EL (cell line): ENCODE data around the gene PDE9A.
"Not testable (repeated sequence)": the region's sequence is repeated elsewhere in the genome, so short reads cannot be mapped to it uniquely, and the experiment has no call there.

ENCODE experiments used
- DNase-seq: peaks from one replicate; pipeline ENCODE4 v3.0.0-alpha.2; 2016

The PDE9A gene

DNA sequence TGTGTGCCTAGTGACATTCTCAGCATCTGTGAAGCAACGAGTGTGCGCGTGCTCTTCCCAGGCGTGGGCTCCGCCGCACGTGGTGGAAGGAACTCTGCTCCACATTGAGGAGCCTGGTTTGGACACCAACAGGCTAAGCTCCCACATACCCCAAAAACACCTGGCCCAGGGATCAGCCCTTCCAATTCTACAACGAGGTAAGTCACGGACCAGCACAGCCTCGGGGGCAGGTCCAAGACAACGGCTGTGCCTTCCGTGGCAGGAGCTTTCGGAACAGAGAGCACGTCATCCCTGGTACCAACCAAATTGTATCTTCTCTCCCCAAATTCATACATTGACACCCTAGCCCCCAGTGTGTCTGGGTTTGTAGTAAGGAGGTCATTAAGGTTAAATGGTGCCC, 27.2 kb upstream of the PDE9A start:
- DNase-seq: no peak

DNA sequence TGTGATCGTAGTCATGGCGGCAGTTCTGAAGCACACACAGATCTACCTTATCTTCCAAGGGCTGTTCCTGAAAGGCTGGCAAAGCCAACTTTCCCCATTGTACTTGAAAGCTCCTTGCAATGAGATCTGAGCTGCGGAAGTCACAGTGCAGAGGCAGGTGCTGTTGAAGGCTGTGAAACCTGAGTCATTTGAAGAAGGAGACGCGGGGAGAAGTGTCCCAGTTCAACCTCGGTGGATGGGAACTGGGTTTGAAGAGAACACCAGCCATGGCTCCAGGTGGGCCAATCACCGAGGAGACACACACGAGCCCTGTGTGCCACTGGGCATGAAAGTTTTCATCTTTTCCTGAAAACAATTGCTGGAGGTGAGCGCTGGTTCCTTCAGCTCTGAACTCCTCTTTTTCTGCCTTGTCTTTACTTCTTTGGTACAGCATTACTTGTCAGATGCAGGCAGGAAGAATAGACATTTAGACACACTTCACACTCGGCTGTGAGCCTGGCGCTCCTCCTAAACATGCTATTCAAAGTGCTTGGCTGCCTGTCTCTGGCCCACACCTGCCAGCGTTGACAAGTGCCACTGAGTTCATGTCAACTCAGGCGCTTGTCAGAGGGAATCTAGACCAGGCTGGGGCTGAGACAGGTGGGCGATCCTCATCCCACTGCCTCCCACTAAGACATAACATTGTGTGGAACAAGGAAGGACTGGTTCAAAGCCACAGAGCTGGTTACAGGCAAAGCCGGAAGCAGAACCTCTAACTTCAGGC, 25.7 kb upstream of the PDE9A start:
- DNase-seq: no peak

DNA sequence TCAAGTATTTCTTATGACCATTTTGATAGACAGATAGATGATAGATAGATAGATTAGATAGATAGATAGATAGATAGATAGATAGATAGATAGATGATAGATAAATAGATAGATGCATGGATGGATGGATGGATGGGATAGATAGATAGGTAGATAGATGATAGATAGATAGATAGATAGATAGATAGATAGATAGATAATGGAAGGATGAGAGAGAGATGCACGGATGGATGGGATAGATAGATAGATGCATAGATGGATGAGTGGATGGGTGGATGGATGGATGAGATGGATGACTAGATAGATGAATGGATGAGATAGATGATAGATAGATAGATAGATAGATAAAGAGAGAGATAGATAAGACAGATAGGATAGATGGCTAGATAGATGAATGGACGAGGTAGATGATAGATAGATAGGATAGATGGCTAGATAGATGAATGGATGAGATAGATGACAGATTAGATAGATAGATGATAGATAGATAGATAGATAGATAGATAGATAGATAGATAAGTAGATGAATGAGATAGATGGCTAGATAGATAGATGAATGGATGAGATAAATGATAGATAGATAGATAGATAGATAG, 24.9 kb upstream of the PDE9A start:
- DNase-seq: not testable (repeated sequence)

DNA sequence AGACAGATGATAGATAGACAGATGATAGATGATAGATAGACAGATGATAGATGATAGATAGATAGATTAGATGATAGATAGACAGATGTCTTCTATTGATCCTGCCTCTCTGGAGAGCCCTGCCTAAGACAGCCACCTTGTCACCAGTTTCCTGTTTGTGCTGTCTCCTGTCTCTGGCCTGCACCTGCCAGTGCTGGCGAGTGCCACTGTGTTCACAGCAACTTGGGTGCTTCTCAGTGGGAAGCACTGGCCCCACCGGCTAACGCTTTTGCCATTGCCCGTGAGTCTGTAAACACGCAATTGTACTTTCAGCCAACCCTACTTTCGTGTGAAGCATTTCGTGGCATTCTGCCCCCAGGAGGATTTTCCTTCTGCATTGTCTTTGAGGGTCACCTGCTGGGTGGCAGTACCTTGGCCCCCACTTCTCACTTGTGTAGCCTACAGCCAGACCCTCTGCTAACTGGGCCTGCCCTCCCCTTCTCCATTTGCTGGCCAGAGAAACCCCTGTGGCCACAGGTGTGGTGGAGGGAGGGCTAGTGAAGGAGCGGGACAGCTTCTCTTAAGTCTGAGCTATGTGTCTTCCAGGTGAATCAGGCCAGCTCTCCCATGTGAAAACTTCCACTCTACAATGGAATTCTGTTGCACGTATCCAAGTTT, 23.4 kb upstream of the PDE9A start:
- no peak for DNase-seq

DNA sequence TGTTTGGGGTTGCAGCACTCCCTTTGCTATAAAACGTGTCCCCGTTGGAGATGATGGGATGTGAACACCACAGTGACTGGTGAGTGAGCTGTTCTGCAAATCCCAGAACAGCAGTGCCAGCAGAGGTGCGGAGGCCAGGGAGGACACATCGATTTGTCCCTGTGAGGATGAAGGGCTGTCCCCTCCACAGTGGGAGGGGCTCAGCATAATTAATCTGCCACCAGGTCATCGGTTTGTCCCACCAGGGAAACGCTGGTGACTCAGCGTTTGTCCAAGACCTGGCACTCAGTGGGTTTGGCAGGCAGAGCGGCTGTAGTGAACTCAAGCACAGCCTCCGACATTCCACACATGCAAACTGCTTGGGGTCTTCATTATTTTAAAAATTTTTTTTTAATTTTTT, 22.8 kb upstream of the PDE9A start:
- no peak for DNase-seq

DNA sequence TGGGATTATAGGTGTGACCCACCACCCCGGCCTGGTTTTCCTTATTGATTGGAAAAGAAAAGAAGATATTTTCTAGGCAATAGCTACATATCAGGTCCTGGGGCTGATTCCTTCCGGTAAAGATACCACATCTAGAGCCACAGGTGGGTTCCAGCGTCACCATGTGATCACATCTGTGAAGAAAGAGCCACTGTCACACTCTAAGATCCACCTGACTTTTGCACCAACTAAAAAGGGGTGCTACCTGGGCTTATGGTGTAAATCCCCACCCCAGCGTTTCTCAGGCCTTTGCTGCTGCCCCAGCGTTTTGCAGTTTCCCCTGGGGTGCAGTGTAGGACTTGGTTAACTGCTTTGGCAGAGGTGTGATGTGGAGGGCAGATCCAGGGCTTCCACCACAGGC, 22.3 kb upstream of the PDE9A start:
- DNase-seq: no peak

DNA sequence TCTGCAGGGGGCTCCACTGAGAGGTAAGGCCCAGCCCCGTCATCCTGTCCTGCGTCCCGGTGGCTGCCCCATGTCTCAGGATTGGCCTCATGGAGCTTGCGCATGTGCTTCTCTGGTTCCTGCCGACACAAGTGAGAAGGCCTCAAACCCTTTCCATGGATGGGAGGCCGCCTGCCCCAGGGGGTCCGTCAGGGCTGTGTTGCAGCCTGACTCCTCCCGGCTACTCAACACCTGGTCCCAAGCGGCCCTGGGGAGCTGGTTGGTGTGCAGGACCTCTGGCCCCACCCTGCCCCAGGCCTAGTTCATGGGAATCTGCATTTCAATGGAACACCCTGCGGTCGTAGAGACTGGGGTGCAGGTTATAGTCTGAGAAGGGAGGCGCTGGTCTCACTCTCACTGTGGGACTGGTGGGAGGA, 21.1 kb upstream of the PDE9A start:
- DNase-seq: no peak

DNA sequence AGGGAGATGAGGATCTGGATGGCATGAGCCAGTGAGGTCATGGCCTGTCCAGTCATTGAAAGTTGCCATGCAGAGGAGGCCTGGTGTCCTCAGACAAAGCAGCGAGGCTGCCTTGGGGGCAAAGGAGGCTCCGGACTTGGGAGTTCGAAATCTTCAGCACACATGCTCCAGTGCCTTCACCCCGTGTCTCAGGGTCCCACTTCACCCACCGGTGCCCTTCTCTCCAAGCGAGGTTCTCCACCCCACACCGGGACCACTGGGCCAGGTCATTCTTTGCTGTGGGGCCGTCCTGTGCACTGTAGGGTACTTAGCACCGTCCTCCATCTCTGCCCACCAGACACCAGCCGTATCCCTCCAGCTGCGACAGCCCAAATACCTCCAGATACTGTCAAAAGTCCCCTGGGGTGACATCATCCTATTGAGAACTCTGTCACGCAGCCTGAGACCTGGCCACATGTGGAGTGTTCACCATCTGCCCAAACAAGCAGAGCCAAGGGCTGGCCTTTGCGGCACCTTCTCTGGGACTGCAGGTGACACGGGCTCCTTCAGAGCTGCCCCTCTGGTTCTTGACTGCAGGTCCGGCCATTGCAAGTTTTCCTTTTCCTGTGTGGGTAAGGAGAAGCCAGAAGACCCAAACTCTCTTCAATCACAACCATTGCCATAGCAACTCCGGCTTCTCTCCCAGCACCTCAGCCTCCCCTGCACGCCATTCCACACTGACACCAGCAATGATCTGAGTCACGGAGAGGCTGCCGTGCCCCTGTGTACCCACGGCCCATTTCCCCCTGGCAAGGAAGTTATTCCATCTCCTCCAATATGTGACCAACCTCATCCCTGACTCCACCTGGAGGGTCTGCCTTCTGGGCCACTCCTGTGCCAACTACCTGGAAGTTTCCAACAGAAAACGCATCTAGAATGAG, 20.4 kb upstream of the PDE9A start:
- DNase-seq: no peak

DNA sequence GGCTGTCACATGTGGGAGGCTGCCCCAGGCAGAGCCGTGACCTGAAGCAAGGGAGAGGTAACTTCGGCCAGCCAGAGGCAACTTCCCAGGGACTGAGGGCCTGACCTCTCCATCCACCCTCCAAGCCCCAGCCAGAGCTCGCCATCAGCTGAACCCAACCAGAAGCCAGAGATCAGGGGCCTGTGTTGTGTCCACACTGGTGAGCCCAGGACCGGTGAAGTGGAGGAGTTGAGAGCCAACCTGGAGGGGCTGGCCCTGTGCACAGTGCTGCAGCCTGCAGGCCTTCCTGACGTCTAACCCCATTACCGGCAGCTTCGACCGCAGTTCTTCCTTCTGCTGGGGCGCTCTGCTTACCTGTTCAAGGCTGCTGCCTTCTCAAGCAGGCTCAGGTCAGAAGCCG, 19.6 kb upstream of the PDE9A start:
- DNase-seq: no peak

DNA sequence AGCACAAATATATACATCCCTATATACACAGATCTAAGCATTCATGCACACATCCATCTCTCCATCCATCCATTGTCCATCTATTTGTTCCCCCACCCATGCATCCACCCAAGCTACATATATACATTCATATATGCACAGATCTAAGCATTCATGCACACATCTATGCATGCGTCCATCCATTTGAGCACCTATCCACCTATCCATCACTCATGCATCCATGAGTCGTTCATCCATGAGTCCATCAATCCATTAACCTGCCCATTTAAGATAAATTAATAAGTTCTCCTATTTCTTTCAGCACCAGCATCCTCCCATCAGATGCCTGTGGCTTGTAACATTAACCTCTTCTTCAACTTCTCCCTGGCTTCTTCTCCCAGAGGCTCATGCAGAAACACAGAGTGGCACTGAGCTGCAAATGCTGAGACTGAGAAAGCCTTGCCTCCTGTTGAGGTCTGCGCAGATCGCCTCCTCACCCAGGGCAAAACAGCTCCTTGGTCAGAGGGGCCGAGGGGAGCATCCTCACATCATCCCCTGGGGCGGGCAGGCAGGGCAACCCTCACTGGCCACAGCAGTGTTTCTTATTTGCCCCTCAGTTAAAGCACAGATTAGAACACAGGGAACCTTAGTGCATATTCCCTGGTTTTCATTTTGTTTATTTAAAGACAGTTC, 17.4 kb upstream of the PDE9A start:
- no peak for DNase-seq

DNA sequence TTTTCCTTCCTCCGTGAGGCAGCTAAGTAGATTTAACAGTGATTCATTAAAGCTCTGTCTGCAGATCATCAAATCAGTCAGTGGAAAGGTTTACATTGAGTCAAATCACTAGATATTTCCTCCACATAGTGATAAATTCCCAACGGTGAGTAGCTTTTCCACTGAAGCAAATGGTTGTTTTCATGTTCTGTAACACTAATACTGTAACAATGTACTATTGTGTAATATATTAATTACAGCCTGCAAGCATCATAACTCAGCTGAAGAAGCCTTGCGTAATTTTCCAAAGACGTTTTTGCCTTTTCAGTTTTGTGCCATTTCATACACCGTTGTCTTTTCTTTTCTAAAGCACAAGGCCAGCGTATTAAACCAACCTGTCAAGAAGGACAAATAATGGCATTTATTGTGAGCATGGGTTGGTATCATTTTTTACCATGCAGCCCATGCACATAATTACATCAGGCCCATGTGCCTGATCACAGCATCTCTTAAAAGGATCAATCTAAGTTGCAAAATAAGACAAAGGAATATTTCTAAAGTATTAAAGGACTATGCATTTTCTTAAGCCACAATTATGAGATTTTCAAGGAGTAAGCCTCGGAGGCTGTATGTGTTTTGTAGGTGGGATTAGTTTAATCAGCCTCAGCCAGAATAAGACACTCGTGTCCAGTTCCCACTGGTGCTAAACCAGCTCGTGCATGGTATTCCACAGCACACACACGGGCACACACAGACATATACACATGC, 16.7 kb upstream of the PDE9A start:
- DNase-seq: peak; percentile 30

DNA sequence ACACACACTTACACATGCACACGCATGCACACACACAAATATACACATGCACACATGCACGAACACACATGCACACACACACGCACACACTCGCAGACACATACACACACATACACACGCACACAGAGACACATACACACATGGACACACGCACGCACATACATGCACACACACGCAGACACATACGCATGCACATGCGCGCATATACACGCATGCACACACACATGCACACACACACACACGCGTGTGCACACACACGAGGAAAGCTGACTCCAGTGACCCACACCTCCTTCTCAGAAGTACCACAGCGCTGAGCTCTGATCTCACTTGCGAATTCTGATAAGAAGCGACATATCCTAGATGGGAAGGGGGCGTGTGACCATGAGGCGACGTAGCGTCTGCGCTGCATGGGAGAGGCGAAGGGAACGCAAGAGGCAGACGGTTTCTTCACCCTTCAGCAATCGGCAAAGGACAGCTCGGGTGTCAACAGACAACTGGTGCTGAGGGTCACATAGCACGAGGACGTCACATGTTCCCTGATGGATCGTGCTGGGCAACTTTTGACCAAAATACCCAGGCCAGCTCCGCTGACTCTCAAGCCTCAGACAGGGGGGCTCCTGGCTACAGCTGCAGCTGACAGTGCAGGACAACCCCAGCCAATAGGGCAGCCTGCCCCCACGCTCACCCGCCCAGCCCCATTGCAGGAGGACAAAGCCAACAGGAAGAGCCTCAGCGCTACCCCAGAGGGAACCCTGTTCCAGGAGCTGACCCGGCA, 16.0 kb upstream of the PDE9A start:
- no peak for DNase-seq

DNA sequence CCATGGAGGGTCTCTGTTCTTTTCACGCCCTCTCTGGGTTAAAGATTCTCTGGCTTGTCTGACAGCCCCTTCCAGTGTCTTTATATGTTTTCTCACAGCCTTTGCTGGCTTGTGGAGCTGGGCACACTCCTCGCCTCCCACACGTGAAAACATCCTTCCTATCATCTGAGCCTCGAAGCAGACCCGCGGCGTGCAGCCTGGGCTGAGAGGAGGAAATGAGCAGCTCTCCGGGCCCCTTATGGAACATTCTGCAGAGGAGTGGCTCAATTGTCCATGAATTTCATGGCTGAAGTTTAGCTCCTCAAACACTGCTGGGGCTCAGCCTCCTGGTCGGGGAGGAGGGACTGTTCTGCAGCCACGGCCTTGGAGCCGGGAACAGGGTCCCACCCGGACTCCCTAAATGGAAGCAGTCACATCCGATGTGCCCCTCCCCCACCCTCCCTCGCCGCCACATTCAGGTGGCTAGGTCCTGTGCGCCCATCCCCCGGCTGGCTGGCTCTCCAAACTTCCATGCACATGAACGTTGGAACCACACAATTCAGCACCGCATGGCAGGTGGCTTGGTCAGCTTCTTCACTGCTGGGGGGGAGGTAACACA, 15.1 kb upstream of the PDE9A start:
- no peak for DNase-seq

DNA sequence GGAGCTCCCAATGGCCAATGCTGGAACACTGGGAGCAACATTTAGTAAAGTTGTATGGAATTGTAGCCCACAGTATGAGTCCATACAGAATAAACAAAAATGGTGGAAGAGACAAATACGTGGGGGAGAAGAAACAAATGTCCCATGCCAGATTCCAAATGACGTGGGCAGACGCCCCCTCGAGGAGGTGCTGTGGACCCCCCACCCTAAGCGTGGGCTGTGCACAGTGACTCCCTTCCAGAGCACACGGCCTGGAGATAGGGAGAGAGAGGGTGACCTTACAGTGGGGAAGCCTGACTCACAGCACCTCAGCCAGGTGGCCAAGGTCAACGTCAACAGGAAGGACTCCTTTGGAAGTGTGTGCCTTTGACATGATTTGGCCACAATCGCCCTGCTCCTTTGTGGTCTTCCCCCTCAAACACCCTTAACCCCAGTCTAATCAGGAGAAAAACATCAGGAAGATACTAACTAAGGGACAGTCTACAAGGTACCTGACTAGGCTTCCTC, 13.7 kb upstream of the PDE9A start:
- no peak for DNase-seq

DNA sequence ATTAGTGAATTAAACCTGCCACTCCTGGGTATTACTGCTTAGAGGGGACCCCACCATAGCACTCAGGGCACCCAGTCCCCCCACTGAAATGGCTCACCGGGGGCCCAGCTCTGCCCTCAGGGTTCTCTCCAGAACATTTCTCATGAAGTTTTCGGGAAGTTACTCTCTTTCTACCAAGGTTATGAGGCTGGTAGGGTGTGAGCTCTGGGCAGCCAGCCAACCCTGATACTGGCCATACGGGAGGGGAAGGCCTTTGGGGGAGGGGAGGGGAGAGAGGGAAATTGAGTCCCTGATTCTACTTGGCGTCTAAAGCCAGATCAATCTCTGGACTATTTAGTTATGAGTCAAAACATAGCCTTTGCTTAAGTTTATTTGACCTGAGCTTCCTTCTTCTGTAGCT, 12.9 kb upstream of the PDE9A start:
- no peak for DNase-seq

DNA sequence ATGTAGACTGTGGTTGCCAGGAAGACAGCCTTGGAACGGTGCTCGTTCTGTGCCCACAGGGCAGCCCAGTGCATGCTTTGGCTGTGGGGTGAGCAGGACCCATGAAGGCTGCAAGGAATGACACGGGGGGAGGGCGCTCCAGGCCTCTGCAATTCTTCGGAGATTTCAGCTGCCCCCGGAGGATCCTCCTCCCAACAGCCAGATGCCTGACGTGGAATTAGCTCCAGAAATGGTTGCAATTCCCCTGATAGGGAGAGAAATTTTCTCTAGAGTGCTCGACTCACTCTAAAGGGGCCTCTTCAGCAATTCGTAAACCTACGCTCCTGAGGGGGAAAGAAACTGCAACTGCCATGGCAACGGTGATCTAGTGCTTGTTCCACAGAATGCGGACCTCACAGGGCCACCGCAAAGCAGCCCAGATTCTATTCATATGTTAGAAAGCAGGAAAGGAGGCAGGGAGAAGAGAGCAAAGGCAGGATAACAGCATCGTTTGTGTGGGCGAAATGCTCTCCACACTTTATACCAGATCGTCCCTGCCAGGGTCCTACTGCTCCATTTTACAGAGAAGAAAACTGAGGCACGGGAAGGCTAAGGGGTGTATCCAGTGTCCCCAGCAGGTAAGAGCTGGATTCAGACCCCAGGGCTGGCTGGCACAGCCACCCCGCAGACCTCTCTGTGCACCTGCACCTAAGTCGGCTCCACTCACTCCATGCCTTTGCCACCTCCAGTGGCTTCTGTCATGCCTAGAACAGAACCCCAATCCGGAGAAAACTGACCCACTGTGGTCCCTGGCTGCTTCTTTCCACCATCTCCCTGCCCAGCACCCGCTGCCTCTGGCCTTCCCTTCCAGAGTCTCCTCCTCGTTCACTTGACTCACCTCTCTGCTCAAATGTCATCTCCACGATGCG, 11.9 kb upstream of the PDE9A start:
- no peak for DNase-seq

DNA sequence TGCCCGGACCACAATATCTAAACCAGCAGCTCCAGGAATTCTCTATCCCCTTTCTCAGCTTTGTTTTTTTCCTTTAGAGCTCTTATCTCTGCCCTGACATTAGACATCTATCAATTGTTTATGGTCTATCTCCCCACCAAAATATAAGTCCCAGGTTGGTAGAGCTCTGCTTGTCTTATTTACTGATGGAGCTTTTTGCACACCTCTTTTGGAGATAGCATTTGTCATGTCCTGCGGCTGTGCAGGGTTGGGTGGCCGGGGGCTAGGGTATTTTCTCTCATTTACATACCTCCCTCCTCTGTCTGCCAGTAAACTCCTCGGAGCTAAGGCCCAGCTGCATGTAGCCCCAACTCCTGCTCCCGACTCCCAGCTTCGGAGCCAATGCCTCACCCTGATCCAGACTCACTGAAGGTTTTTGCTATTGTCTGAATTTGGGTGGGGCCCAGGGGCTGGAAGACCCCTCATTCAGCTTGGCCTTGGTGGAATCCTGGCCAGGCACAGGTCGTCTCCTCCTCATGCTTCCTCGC, 11.1 kb upstream of the PDE9A start:
- DNase-seq: no peak

DNA sequence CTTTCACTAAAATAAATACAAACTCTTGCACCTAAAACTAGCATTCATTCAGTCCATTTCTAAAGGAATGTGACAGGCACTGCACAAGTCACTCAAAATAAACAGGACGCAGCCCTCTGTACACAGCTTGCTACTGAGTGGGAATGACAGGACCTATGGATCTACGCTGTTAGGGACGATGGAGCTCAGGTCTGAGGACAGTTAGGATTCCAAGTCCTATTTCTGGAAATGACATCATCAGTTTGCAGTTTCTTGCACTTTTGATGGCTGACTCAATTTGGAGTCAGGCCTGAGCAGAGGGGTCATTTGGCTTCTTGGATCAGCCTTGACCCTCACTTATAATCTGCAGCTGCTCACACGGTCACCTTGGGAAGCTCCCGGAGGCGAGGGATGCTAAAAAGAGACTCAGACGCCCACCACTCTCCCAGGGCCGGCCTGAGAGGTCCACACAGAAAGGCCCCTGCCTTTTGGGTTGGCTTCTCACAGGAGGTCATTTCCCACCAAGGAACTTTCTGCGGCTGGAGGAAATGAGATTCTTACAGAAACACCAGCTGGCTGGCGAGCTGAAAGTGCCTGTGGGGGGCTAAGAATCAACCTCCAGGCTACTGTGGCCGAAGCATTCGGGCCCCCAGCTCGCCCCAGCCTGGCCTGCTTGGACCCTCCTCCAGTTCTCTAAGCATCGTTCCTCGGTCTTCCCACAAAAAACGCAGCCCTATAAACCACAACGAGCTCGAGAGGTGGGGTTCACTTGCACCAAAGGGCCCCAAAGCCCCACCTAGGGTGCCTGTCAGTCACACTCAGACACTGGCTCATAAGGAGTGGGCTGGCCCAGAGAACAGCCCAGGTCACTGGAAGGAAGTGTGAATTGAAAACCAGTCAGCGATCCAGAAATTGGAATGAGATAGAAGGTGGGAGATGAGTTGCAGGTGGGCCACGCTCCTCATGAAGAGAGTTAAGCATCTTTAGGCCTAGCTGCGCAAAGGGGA, 8.9 kb upstream of the PDE9A start:
- no peak for DNase-seq
